ENCODE data around the gene ISOC2.

Gene ISOC2

GRCh38 chr19:55477905-55478304 is 16.5 kb upstream of the ISOC2 start:
- Histone ChIP-seq H3K36me3 (ENCODE audit: low read length) (no peaks in the 10 kb centered on the region), H3K4me2 (ENCODE audit: low read depth, low read length, poor library complexity, severe bottlenecking) (peak overlapping the region; percentile 70), H3K79me2 (ENCODE audit: insufficient read depth, low read length) (peaks cover 14% of the 10 kb centered on the region; the same call in 1 of the 2 replicates), H3K27ac (ENCODE audit: low read depth, low read length) (no peak overlapping the region), H3K27me3 (ENCODE audit: low read length) (no peaks in the 10 kb centered on the region), H3K9me2 (replicated peaks; ENCODE audit: insufficient read depth, low read length) (no peaks in the 10 kb centered on the region), H3K9me3 (ENCODE audit: insufficient read depth, low read length) (no peaks in the 10 kb centered on the region), H2AFZ (ENCODE audit: low read depth, low read length, severe bottlenecking) (no peak overlapping the region), H3F3A (ENCODE audit: insufficient read depth) (no peaks in the 10 kb centered on the region), H3K4me3 (ENCODE audit: insufficient read depth, low read length, poor library complexity, severe bottlenecking) (peak overlapping the region; percentile 76), H3K9ac (ENCODE audit: low read length) (no peak overlapping the region), H4K20me1 (ENCODE audit: low read depth, low read length) (no peaks in the 10 kb centered on the region)
- TF ChIP-seq CTCF (IDR thresholded peaks at IDR 0.05; ENCODE audit: insufficient read depth, low read length, poor library complexity, severe bottlenecking) (no peak), EZH2phosphoT487 (conservative IDR thresholded peaks at IDR 0.05; ENCODE audit: low read length) (no peak)

DNA sequence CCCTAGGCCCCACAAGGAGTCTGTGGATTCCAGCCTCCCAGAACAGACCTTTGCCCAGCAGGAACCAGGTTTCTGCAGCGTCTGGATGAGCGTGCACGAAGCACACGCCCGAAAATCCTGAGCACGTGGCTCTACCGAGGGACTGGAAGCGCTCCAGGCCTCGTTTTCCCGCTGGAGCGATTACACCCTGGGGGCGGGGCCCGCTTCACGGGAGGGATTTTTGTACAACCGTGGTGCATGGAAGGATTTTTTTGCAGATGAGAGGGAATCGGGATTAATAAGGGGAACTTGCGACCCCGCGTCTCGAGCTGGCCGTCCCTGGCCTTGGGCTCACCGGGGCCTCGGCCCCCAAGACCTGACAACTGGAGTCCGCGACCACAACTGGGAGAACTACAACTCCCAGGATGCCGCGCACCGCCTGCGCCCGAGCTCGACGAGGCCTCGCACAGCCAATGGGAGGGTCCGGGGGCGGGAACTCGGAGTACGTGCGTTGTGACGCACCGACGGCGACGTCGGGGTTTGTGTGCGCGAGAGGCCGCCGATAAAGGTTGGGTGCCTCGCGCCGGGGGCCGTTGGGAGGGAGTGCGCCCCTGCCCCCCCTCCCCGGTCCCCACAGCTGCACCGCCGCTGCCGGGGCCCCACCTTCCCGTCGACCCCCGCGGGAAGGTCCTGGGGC is 14.8 kb upstream of the ISOC2 start, which contains the start of gene ZNF628:
Gene ZNF628, plus strand, starts transcription at position 518 of the 676 bp plus-strand sequence. CDS start 3,294 bp downstream, outside the sequence.
- Histone ChIP-seq H3K79me2 (ENCODE audit: insufficient read depth, low read length) (peaks cover 14% of the 10 kb centered on the region; the same call in 1 of the 2 replicates), H3K27ac (ENCODE audit: low read depth, low read length) (peak within 1 kb of the TSS; percentile 65), H3K9me3 (ENCODE audit: insufficient read depth, low read length) (no peaks in the 10 kb centered on the region), H3K9ac (ENCODE audit: low read length) (peak within 1 kb of the TSS; percentile 63), H3K27me3 (ENCODE audit: low read length) (no peaks in the 10 kb centered on the region), H3K9me2 (replicated peaks; ENCODE audit: insufficient read depth, low read length) (no peaks in the 10 kb centered on the region), H3K36me3 (ENCODE audit: low read length) (no peaks in the 10 kb centered on the region), H3F3A (ENCODE audit: insufficient read depth) (no peaks in the 10 kb centered on the region), H3K4me3 (ENCODE audit: insufficient read depth, low read length, poor library complexity, severe bottlenecking) (peak within 1 kb of the TSS; percentile 76), H2AFZ (ENCODE audit: low read depth, low read length, severe bottlenecking) (peak within 1 kb of the TSS; percentile 90), H3K4me2 (ENCODE audit: low read depth, low read length, poor library complexity, severe bottlenecking) (peak within 1 kb of the TSS; percentile 77), H4K20me1 (ENCODE audit: low read depth, low read length) (no peaks in the 10 kb centered on the region)
- TF ChIP-seq CTCF (IDR thresholded peaks at IDR 0.05; ENCODE audit: insufficient read depth, low read length, poor library complexity, severe bottlenecking): no peak
- TF ChIP-seq EZH2phosphoT487 (conservative IDR thresholded peaks at IDR 0.05; ENCODE audit: low read length): no peak

DNA sequence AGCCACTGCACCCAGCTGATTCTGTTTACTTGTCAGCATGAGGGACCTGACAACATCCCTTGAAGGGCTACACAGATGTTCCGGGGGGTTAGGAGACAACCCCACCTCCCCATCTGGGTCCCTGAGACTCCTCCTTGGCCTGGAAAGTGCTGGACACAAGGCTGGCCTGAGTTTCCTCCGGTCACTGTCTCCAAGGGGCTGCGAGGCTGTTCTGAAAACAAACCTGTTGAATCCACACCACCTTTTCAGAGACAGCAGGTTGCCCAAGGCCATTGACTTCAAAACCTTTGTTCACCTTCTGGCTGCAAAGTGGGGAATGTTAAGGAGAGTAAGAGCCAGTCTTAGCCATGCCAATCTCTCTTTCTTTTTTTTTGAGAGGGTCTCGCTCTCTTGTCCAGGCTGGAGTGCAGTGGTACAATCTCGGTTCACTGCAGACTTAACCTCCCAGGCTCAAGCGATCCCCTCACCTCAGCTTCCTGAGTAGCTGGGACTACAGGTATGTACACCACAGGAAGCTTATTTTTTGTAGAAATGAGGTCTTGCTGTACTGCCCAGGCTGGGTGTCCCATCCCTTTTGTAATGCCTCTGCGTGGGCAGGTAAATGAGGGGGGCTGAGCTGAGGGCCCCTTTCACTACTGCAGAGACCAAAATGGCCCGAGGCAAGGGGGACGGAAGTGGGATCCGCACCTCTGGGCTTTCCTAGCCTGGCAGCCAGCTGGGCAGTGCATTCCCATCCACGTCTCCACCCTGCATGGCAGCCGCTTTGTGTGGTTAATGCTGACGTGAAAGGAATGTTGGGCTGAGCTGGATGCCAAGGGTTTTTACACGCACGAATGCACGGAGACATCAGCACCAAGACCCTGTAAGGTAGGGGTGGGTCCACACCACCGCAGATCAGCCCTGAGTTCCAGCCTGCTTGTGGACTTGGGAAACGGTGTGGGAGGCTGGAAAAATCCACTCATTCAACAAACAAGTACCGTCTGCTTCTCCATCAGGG is 13.1 kb upstream of the ISOC2 start:
- Histone ChIP-seq H3K4me3 (ENCODE audit: insufficient read depth, low read length, poor library complexity, severe bottlenecking) (no peak overlapping the region), H3K4me2 (ENCODE audit: low read depth, low read length, poor library complexity, severe bottlenecking) (no peak overlapping the region), H3K9ac (ENCODE audit: low read length) (no peak overlapping the region), H3K9me3 (ENCODE audit: insufficient read depth, low read length) (no peaks in the 10 kb centered on the region), H3K27ac (ENCODE audit: low read depth, low read length) (no peak overlapping the region), H3K27me3 (ENCODE audit: low read length) (no peaks in the 10 kb centered on the region), H3K9me2 (replicated peaks; ENCODE audit: insufficient read depth, low read length) (no peaks in the 10 kb centered on the region), H2AFZ (ENCODE audit: low read depth, low read length, severe bottlenecking) (no peak overlapping the region), H3F3A (ENCODE audit: insufficient read depth) (no peaks in the 10 kb centered on the region), H3K36me3 (ENCODE audit: low read length) (no peaks in the 10 kb centered on the region), H4K20me1 (ENCODE audit: low read depth, low read length) (no peaks in the 10 kb centered on the region), H3K79me2 (ENCODE audit: insufficient read depth, low read length) (peaks cover 14% of the 10 kb centered on the region; the same call in 1 of the 2 replicates)
- TF ChIP-seq EZH2phosphoT487 (conservative IDR thresholded peaks at IDR 0.05; ENCODE audit: low read length) (no peak), CTCF (IDR thresholded peaks at IDR 0.05; ENCODE audit: insufficient read depth, low read length, poor library complexity, severe bottlenecking) (no peak)

All from SU-DHL-6 (cell line).